Measurements from ENCODE around the gene ARL6IP4. TPM values are rescaled to one million over a fixed set of nuclear protein-coding genes. Genes with fewer than 3 reads are reported as not detected.

ARL6IP4 gene
- total and polyA plus RNA-seq, 3 experiments from 2014 or later, result 172 to 246 (median 181) TPM

DNA sequence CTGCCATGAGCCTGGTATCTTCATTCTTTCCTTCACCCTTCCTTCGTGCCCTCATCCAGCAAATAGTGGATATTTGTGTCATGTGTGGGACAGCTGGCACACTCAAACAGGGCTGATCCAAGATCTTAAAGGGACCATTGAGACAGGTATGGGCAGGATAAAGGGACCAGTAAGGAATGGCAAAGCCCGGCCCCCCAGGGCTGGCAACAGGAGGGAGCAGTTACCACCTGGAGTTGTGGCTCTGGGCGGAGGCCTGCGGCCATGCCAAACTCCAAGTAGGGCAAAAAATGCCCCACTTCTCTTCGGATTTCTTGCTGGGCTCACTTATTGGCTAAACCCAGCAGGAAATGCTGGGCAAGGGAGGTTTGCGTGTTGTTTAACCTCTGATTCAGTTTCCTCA is 3.3 kb upstream of the ARL6IP4 start:
- no peak overlapping the region for H3K4me3 ChIP-seq (ENCODE audit: low read length)
- ChIA-PET POLR2A (interaction anchor here (0.6 kb wide), 2 partner anchors 196 to 722 kb away, joined by 5 to 9 read pairs; no protein-coding TSS in a partner anchor), CTCF (interaction anchor here (0.8 to 2.0 kb wide), 2 partner anchors 80 to 261 kb away, joined by 3 to 5 read pairs; no protein-coding TSS in a partner anchor)
- H3K4me1 Mint-ChIP-seq, result peaks cover 40 to 70% (median 45%) of the 10 kb centered on the region in 3 donors
- peaks cover 44% of the 10 kb centered on the region for H3K4me1 ChIP-seq (ENCODE audit: insufficient read depth, low read length)
- peaks cover 0 to 28% (median 0%) of the 10 kb centered on the region in 3 donors for H3K36me3 Mint-ChIP-seq
- no peaks in the 10 kb centered on the region for H3K36me3 ChIP-seq (ENCODE audit: insufficient read depth, low read length)
- H3K27ac ChIP-seq (ENCODE audit: low read depth, low read length), result no peak overlapping the region
- DNase-seq, result no peak
- H3K27me3 ChIP-seq (ENCODE audit: insufficient read depth, low read length, poor library complexity, severe bottlenecking), result no peaks in the 10 kb centered on the region
- peak overlapping the region in 4 of 8 donors; percentile 47 to 99 (median 62) for H3K27ac Mint-ChIP-seq
- H3K9me3 Mint-ChIP-seq, result no peaks in the 10 kb centered on the region
- no peaks in the 10 kb centered on the region for H3K27me3 Mint-ChIP-seq
- no peaks in the 10 kb centered on the region for H3K9me3 ChIP-seq (ENCODE audit: low read length)
- peak overlapping the region; percentile 37 to 98 (median 73) for H3K4me3 Mint-ChIP-seq

DNA sequence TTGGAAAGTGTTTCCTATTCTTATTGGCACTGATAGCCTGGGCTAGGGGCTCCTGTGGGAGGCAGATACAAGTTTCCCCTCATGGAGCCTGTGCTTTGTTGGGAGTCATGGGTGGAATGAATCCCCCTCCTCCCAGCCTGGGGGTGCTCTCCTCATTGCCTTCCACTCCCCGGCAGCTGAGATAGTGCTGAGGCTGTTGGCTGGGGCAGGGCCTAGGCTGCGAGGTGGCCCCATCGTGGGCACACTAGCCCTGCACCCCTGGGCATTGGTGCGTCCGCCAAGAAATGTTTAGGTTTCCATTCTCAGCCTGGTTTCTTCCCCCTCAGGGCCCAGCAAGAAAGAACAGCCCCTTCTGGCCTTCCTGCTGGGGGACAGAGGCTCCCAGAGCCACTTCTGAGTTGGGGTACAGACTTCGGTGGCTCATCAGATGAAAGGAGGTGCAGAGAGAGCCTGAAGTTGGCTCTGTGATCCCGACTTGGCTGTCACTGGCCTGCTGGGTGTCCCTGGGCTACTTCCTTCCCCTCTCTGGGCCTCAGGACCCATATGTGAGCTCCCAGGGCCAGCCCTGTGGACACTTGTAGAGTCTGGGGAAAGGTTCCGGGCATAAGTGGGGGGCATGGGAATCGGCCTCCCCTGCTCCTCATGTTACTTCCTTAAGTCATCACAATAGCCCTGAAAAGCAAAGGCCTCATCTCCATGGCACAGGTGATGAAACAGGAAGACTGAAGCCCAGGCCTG is 2.7 kb upstream of the ARL6IP4 start:
- Histone ChIP-seq H3K4me3 (ENCODE audit: low read length) (no peak overlapping the region), H3K4me1 (ENCODE audit: insufficient read depth, low read length) (peaks cover 51% of the 10 kb centered on the region), H3K9me3 (ENCODE audit: low read length) (no peaks in the 10 kb centered on the region), H3K27me3 (ENCODE audit: insufficient read depth, low read length, poor library complexity, severe bottlenecking) (no peaks in the 10 kb centered on the region), H3K36me3 (ENCODE audit: insufficient read depth, low read length) (no peaks in the 10 kb centered on the region), H3K27ac (ENCODE audit: low read depth, low read length) (no peak overlapping the region)
- Mint-ChIP-seq H3K4me1 (peaks cover 44 to 76% (median 47%) of the 10 kb centered on the region in 3 donors), H3K36me3 (peaks cover 0 to 31% (median 0%) of the 10 kb centered on the region in 3 donors), H3K9me3 (no peaks in the 10 kb centered on the region), H3K27me3 (no peaks in the 10 kb centered on the region), H3K27ac (peak overlapping the region in 6 of 8 donors; percentile 68 to 99 (median 78)), H3K4me3 (peak overlapping the region in 6 of 7 donors; percentile 27 to 98 (median 69))
- CTCF ChIA-PET, result no interaction called here
- no peak for DNase-seq
- POLR2A ChIA-PET, result interaction anchor here (0.6 kb wide), 1 partner anchor 721 kb away, joined by 5 read pairs; no protein-coding TSS in a partner anchor

DNA sequence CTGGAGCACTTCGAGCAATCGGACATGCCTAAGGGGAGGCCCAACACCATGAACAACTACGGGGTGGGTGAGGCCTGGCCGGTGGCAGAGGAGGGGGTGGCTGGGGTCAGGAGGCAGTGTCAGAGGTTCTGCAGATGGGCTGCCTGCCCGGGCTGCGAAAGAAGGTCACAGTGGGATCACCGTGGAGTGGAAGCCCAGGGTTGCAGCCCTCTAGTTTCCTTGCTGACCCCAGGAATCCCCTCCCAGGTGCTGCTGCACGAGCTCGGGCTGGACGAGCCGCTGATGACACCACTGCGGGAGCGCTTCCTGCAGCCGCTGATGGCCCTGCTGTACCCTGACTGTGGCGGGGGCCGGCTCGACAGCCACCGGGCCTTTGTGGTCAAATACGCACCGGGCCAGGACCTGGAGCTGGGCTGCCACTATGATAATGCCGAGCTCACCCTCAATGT is 1.9 kb upstream of the ARL6IP4 start:
- no peaks in the 10 kb centered on the region for H3K36me3 ChIP-seq (ENCODE audit: insufficient read depth, low read length)
- Mint-ChIP-seq H3K27me3 (no peaks in the 10 kb centered on the region), H3K27ac (peak overlapping the region in 2 of 8 donors; percentile 68 to 99), H3K4me3 (peak overlapping the region in 5 of 7 donors; percentile 15 to 73 (median 63)), H3K36me3 (peaks cover 0 to 38% (median 0%) of the 10 kb centered on the region in 3 donors), H3K4me1 (peaks cover 49 to 80% (median 51%) of the 10 kb centered on the region in 3 donors), H3K9me3 (no peaks in the 10 kb centered on the region)
- no peaks in the 10 kb centered on the region for H3K9me3 ChIP-seq (ENCODE audit: low read length)
- no peak overlapping the region for H3K27ac ChIP-seq (ENCODE audit: low read depth, low read length)
- H3K27me3 ChIP-seq (ENCODE audit: insufficient read depth, low read length, poor library complexity, severe bottlenecking), result no peaks in the 10 kb centered on the region
- H3K4me1 ChIP-seq (ENCODE audit: insufficient read depth, low read length), result peaks cover 56% of the 10 kb centered on the region
- H3K4me3 ChIP-seq (ENCODE audit: low read length), result no peak overlapping the region
- CTCF ChIA-PET, result no interaction called here
- DNase-seq, result no peak
- POLR2A ChIA-PET, result interaction anchor here (0.6 kb wide), 1 partner anchor 147 kb away, joined by 3 read pairs; no protein-coding TSS in a partner anchor

DNA sequence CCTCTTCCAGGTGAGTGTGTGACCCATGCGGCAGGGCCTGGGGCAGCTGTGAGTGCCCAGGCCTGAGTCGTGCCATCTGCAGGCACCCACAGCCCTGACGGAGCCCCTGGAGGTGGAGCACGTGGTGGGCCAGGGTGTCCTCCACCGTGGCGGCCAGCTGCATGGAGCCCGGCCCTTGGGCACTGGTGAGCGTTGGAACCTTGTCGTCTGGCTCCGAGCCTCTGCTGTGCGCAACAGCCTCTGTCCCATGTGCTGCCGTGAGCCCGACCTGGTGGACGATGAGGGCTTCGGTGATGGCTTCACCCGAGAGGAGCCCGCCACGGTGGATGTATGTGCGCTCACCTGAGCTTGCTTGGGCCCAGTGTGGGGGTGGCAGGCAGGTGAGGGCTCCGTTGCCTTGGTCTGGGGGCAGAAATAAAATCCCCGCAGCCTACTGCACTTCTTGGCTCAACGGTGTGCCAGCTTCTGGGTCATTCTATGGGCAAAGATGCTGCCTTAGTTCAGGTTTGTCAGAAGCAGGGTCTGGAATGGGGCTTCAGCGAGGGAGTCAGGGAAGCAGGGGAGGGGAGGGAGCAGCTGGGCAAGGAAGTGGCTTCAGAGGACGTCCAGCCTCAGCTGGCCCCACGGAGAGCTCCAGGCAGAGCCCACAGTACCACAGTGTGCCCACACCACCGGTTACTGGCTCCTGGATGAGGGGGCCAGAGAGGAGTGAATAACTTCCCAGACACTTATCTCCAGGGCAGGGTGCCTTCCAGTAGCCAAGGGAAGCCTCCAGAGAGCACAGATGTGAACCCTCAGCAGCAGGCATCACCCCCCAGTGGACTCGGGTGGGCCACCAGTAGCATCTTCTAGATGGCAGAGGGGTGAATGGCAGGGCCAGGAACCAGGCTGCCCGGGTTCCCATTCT is 1.2 kb upstream of the ARL6IP4 start:
- Histone ChIP-seq H3K4me1 (ENCODE audit: insufficient read depth, low read length) (peaks cover 56% of the 10 kb centered on the region), H3K4me3 (ENCODE audit: low read length) (peak overlapping the region; percentile 84), H3K27me3 (ENCODE audit: insufficient read depth, low read length, poor library complexity, severe bottlenecking) (no peaks in the 10 kb centered on the region), H3K9me3 (ENCODE audit: low read length) (no peaks in the 10 kb centered on the region), H3K27ac (ENCODE audit: low read depth, low read length) (peak overlapping the region; percentile 75), H3K36me3 (ENCODE audit: insufficient read depth, low read length) (no peaks in the 10 kb centered on the region)
- Mint-ChIP-seq H3K36me3 (peaks cover 0 to 43% (median 0%) of the 10 kb centered on the region in 3 donors), H3K4me1 (peaks cover 45 to 81% (median 51%) of the 10 kb centered on the region in 3 donors), H3K9me3 (no peaks in the 10 kb centered on the region), H3K4me3 (peak overlapping the region; percentile 87 to 93 (median 90)), H3K27ac (peak overlapping the region; percentile 46 to 97 (median 82)), H3K27me3 (no peaks in the 10 kb centered on the region)
- DNase-seq, result no peak
- CTCF ChIA-PET, result interaction anchor here (1.2 to 1.5 kb wide), 2 partner anchors 119 to 259 kb away, joined by 3 read pairs; no protein-coding TSS in a partner anchor
- POLR2A ChIA-PET, result interaction anchor here (0.6 to 1.4 kb wide), 4 partner anchors 12 to 254 kb away, joined by 3 to 7 read pairs (median 4); partner anchors contain the start of genes ABCB9, MPHOSPH9 and MTRFR

DNA sequence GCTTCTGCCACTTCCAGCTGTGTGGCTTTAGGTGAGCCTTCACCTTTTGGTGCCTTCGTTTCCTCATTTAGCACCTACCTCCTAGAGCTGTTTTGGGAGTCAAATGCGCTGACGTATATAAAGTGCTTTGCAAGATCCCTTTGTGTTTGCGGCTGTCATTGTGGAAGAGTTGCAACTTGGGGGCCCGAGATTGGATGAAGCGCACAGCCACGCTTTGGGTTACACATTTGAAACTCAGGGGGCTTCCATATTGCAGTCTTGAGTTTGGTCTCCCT is 636 bp upstream of the ARL6IP4 start:
- H3K4me1 ChIP-seq (ENCODE audit: insufficient read depth, low read length), result peaks cover 56% of the 10 kb centered on the region
- H3K27me3 ChIP-seq (ENCODE audit: insufficient read depth, low read length, poor library complexity, severe bottlenecking), result no peaks in the 10 kb centered on the region
- peak overlapping the region; percentile 84 for H3K4me3 ChIP-seq (ENCODE audit: low read length)
- Mint-ChIP-seq H3K4me1 (peaks cover 43 to 81% (median 52%) of the 10 kb centered on the region in 3 donors), H3K4me3 (peak overlapping the region; percentile 87 to 93 (median 90)), H3K36me3 (peaks cover 0 to 43% (median 2%) of the 10 kb centered on the region in 3 donors), H3K27me3 (no peaks in the 10 kb centered on the region), H3K9me3 (no peaks in the 10 kb centered on the region), H3K27ac (peak overlapping the region; percentile 63 to 97 (median 86))
- peak overlapping the region; percentile 75 for H3K27ac ChIP-seq (ENCODE audit: low read depth, low read length)
- H3K9me3 ChIP-seq (ENCODE audit: low read length), result no peaks in the 10 kb centered on the region
- DNase-seq, result no peak
- POLR2A ChIA-PET, result interaction anchor here (1.0 to 1.4 kb wide), 3 partner anchors 12 to 253 kb away, joined by 3 to 7 read pairs (median 4); partner anchors contain the start of genes ABCB9, MPHOSPH9 and MTRFR
- H3K36me3 ChIP-seq (ENCODE audit: insufficient read depth, low read length), result no peaks in the 10 kb centered on the region
- CTCF ChIA-PET, result interaction anchor here (1.2 to 1.5 kb wide), 2 partner anchors 119 to 258 kb away, joined by 3 read pairs; no protein-coding TSS in a partner anchor

DNA sequence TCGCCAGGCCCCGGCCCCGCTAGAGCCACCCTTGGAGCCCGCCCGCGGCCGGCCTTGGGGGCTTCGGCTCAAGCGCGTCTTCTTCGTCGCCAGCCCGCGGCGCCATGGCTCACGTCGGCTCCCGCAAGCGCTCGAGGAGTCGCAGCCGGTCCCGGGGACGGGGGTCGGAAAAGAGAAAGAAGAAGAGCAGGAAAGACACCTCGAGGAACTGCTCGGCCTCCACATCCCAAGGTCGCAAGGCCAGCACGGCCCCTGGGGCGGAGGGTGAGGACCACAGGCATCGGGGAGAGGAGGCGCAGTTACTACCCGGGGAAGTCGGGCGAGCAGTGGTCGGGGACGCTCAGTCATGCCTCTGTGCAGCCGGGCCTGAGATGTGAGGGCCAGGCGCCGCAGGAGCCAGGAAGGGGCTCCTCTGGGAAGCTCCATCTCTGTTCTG is 573 bp downstream of the ARL6IP4 start:
- H3K4me1 Mint-ChIP-seq, result peaks cover 35 to 71% (median 41%) of the 10 kb centered on the region in 3 donors
- H3K4me1 ChIP-seq (ENCODE audit: insufficient read depth, low read length), result peaks cover 51% of the 10 kb centered on the region

More for the DNA sequence above, 573 bp downstream of the ARL6IP4 start:
- peak overlapping the region; percentile 76 to 93 (median 87) for H3K4me3 Mint-ChIP-seq
- Histone ChIP-seq H3K36me3 (ENCODE audit: insufficient read depth, low read length) (no peaks in the 10 kb centered on the region), H3K27me3 (ENCODE audit: insufficient read depth, low read length, poor library complexity, severe bottlenecking) (no peaks in the 10 kb centered on the region), H3K4me3 (ENCODE audit: low read length) (peak overlapping the region; percentile 84), H3K9me3 (ENCODE audit: low read length) (no peaks in the 10 kb centered on the region), H3K27ac (ENCODE audit: low read depth, low read length) (peak overlapping the region; percentile 75)
- no peak for DNase-seq
- H3K36me3 Mint-ChIP-seq, result peaks cover 0 to 40% (median 2%) of the 10 kb centered on the region in 3 donors
- H3K27me3 Mint-ChIP-seq, result no peaks in the 10 kb centered on the region
- H3K27ac Mint-ChIP-seq, result peak overlapping the region; percentile 42 to 91 (median 72)
- ChIA-PET POLR2A (interaction anchor here (0.6 to 0.7 kb wide), 2 partner anchors 248 to 621 kb away, joined by 3 to 4 read pairs; partner anchors contain the start of gene DDX55), CTCF (interaction anchor here (1.2 kb wide), 1 partner anchor 257 kb away, joined by 6 read pairs; no protein-coding TSS in a partner anchor)
- H3K9me3 Mint-ChIP-seq, result peaks cover 0 to 1% (median 0%) of the 10 kb centered on the region in 5 donors

Data from CD8-positive, alpha-beta memory T cell (primary cell).